OCI-LY3 (cell line): ENCODE data around the gene PRKAA1.

ENCODE experiments used
- EZH2phosphoT487 ChIP-seq: fragments of 200-600 bp; shearing (Covaris generic); IDR thresholded peaks from 2 replicates; pipeline ENCODE4 v1.6.1; 2018; ENCODE audit warnings: antibody characterized with exemption, mixed run types, low read depth
- TF ChIP-seq, protein P1 (sequence below): fragments of 200-600, 300-600 bp; sonication (generic); IDR thresholded peaks from 2 replicates; pipeline ENCODE4 v1.5.1; 2014; ENCODE audit warnings: antibody characterized with exemption, low read length, low read depth

DNA sequence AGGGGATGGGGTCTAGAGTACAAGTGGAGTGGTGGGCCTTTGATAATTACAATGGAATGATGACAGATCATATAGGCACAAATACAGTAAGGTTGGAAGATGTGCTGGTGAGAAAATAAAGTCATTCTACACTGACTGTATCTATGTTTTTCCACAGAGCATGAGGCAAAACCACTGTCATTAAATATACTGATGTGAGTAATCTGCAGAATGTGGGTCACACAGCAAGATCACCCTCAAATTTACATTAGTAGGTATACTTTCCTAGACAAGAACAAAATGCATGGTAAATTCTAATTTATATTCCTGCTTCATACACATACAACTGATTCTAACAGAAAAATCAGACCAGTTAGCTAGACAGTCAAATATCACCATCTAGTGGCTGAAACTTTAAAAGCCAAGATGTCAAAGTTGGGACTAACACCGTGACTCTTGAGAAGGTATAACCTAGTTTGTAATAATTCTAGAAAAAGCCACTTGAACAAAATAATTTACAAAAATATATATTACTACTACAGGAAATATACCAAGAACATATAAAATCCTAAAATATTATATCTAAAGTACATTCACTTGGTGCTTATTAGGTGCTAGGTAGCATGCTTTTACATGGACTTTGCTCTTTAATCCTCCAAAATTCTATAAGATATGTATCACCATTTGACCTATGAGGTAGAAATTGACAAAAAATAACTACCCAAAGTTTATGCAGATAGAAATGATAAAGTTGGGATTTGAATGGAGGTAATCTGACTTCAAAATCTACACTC, 61.9 kb downstream of the PRKAA1 start:
- TF ChIP-seq, protein P1, sequence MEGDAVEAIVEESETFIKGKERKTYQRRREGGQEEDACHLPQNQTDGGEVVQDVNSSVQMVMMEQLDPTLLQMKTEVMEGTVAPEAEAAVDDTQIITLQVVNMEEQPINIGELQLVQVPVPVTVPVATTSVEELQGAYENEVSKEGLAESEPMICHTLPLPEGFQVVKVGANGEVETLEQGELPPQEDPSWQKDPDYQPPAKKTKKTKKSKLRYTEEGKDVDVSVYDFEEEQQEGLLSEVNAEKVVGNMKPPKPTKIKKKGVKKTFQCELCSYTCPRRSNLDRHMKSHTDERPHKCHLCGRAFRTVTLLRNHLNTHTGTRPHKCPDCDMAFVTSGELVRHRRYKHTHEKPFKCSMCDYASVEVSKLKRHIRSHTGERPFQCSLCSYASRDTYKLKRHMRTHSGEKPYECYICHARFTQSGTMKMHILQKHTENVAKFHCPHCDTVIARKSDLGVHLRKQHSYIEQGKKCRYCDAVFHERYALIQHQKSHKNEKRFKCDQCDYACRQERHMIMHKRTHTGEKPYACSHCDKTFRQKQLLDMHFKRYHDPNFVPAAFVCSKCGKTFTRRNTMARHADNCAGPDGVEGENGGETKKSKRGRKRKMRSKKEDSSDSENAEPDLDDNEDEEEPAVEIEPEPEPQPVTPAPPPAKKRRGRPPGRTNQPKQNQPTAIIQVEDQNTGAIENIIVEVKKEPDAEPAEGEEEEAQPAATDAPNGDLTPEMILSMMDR, result peak; percentile 67
- no peak for TF ChIP-seq EZH2phosphoT487
